Left kidney (tissue), 2 donors: ENCODE data around the gene TBCE. TPM values are rescaled to one million over a fixed set of nuclear protein-coding genes. Genes with fewer than 3 reads are reported as not detected.
A peak's percentile ranks its signal among the peaks of the same experiment; 100 is the strongest.
"Not testable (repeated sequence)": the region's sequence is repeated elsewhere in the genome, so short reads cannot be mapped to it uniquely, and the experiment has no call there.

Experiments
- DNase-seq: peaks from one replicate; pipeline ENCODE4 v3.0.0-alpha.2; 2013
- polyA plus RNA-seq: library from polyadenylated mRNA; unstranded; fragments of 120-200 nt; gene quantifications from one replicate; pipeline ENCODE4 v1.2.1, GENCODE V29; 2013; ENCODE audit not compliant: insufficient read length

The TBCE gene
- polyA plus RNA-seq, 1 donor, result 69.3 TPM

- no peak for DNase-seq
Measured at GRCh38 chr1:235343726-235344125, 23.5 kb upstream of the TBCE start.

GRCh38 chr1:235351441-235351840 is 15.8 kb upstream of the TBCE start:
- DNase-seq, result no peak

DNA sequence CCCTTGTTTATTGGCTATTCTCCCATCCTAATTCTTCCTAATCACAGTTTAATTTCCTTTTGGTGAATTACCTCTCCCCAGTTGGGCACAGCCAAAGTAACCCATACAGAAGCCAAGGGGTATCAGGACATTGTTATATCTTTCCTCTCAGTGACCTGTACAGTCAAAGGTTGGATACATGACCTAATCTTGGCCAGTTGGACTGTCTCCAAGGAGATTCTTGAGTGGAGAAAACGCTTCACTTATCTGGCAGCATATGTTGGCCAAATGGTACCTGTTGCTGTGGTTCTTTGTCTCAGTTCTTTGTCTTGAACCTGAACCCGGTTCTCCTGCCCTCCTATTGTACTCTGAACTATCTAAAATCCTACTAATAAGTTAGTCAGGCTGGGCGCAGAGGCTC is 15.3 kb upstream of the TBCE start:
- no peak for DNase-seq

- DNase-seq, result no peak
Measured at GRCh38 chr1:235357485-235358373, 9.5 kb upstream of the TBCE start.

GRCh38 chr1:235358899-235359298 is 8.3 kb upstream of the TBCE start:
- no peak for DNase-seq

DNA sequence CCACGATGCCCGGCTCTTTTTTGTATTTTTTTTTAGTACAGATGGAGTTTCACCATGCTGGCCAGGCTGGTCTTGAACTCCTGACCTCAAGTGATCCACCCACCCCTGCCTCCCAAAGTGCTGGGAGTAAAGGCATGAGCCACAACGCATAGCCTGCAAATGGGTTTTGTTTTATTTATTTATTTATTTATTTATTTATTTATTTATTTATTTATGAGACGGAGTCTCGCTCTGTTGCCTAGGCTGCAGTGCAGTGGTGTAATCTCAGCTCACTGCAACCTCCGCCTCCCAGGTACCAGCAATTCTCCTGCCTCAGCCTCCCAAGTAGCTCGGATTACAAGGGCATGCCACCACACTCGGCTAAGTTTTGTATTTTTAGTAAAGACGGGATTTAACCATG is 3.0 kb upstream of the TBCE start:
- not testable (repeated sequence) for DNase-seq

- no peak for DNase-seq
Measured at GRCh38 chr1:235366286-235366685, 941 bp upstream of the TBCE start.

DNA sequence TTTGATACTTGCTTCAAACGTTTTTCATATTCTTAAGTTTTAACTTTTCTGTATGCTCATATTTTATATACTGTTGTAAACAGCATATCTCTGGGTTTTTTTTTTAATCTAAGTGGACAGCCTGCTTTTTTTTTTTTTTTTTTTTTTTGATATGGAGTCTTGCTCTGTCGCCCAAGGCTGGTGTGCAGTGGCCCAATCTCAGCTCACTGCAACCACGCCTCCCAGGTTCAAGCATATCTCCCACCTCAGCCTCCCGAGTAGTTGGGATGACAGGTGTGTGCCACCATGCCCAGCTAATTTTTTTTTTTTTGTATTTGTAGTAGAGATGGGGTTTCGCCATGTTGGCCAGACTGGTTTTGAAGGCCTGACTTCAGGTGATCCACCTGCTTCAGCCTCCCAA is 1.2 kb downstream of the TBCE start:
- DNase-seq, result no peak

DNA sequence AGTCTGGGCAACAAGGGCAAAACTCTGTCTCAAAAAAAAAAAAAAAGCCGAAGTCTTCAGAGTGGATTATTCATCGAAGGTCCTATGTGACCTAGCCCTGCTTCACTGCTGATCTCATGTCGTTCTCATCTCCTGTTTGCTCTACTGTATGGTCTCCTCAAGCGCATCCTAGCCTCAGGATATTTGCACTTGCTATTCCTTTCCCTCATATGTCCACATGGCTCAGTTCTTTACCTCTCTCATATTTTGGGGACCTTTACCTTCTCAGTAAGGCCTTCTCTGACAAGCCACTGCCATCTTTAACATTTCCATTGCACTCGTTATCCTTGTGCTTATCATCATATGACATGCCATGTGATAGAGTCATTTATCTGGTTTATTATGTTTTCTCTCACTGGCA is 2.6 kb downstream of the TBCE start:
- DNase-seq, result no peak

- DNase-seq, result no peak
Measured at GRCh38 chr1:235375919-235376605, 8.8 kb downstream of the TBCE start.

GRCh38 chr1:235378134-235378735 is 11.0 kb downstream of the TBCE start:
- not testable (repeated sequence) for DNase-seq

- DNase-seq, result not testable (repeated sequence)
Measured at GRCh38 chr1:235381955-235382739, 14.9 kb downstream of the TBCE start.

DNA sequence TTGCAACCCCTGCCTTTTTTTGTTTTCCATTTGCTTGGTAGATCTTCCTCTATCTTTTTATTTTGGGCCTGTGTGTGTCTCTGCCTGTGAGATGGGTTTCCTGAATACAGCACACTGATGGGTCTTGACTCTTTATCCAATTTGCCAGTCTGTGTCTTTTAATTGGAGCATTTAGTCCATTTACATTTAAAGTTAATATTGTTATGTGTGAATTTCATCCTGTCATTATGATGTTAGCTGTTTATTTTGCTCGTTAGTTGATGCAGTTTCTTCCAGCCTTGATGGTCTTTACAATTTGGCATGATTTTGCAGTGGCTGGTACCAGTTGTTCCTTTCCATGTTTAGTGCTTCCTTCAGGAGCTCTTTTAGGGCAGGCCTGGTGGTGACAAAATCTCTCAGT is 18.4 kb downstream of the TBCE start:
- DNase-seq, result not testable (repeated sequence)

DNA sequence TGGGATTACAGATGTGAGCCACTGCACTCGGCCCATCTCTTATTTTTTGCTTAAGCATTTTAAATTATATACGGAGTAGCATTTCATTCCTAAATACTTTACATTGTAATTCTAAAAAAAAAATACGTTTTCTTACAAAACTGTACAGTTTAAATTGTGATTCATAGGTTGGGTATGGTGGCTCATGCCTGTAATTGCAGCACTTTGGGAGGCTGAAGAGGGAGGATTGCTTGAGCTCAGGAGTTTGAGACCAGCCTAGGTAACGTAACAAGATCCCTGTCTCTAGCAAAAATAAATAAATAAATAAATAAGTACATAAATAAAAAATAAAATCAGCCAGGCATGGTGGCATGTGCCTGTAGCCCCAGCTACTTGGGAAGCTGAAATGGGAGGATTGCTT is 24.6 kb downstream of the TBCE start:
- no peak for DNase-seq

DNA sequence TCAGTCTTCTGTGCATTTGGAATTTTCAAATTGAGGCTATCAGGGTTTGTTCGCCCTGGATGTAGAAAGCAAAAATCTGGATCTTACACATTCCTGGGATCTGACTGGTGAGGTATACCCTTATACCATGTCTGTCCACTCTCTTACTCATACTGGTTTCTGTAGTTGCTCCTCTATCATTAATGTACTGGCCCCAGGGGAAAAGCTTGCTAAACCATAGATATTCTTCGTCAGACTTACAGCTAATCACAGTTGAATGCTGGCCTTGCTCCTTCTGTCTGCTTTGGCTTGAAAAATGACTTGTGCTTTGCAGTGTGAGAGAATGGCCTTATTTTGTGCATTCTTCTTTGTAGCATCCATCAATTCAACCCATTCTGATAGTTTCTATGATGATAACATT is 30.5 kb downstream of the TBCE start:
- no peak for DNase-seq

DNA sequence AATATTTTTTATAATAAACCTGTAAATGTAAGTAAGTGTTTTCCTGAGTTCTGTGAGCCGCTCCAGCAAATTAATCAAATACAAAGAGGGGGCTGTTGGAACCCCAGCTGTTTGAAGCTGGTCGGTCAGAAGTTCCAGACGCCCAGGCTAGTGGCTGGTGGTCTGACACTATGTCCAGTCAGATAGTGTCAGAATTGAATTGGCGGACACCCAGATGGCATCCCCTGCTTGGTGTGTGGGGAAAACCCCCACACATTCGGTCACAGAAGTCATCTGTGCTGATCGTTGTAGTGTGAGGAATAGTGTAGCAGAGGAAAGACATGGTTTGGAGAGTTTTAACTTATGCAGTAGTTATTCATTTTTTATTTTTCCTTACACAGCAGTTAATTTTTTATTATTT is 32.4 kb downstream of the TBCE start:
- no peak for DNase-seq

GRCh38 chr1:235401251-235401650 is 34.0 kb downstream of the TBCE start:
- no peak for DNase-seq

DNA sequence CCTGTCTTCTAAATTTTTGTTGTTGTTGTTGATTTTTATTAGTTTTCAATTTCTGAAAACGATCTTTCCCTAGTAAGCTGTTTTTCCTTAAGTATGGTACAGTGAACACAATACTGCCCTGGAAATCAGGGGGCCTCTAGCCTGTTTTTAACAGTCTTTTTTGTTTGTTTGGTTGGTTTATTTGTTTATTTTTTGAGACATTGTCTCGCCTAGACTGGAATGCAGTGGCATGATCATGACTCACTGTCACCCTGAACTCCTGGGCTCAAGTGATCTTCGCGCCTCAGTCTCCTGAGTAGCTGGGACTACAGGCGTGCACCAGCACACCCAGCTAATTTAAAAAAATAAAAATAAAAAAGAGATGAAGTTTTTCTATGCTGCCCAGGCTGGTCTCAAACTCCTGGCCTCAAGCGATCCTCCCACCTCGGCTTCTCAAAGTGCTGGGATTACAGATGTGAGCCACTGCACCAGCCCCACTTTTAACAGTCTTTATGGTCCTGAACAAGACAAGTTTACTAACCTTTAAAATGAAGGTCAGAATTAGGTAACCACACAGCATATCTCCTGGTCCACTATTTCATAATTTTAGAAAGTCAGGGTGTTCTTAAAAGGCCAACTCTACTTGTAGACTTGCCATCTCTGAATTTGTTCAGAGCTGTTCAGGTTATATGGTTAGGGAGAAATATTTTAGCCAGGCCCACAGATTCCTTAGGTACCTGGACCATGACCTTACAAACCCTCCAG is 35.4 kb downstream of the TBCE start:
- DNase-seq, result no peak

DNA sequence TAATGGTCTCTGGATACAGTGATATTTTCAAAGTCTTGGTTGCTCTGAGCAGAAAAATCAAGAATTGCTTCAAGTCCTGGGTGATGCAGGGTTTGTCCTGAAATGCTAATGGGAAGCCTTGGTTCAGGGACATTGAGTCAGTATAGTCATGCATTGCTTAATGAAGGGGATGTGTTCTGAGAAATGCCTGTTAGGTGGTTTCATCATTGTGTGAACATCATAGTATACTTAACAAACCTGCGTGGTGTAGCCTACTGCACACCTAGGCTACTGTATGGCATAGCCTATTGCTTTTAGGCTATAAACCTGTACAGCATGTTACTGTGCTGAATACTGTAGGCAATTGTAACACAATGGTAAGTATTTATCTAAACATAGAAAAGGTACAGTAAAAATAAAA is 36.4 kb downstream of the TBCE start:
- no peak for DNase-seq

GRCh38 chr1:235404190-235404589 is 37.0 kb downstream of the TBCE start:
- DNase-seq, result no peak

DNA sequence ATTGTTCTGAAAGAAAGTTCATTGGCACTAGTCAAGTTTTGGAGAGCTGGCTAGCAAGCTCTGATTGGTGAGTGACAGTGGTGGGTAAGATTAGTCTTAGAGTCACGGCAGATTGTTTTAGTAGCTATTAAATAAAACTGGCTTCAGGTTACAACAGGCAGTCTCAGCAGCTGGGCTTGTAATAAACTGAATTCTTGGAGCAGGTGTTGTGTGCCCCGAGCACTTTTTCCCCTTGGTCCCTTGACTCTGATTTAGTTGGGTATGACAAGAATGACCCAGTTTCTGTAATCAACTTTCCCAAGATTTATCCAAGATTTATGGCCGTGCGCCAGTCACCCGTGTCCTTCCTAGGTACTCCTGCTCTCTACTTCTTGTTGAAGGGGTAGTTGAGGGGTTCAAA is 40.2 kb downstream of the TBCE start:
- DNase-seq, result peak; percentile 35
